Spleen (tissue), 11 donors: Measurements from ENCODE around the gene VIL1. TPM values are rescaled to one million over a fixed set of nuclear protein-coding genes. Genes with fewer than 3 reads are reported as not detected.
A peak's percentile ranks its signal among the peaks of the same experiment; 100 is the strongest.

Source experiments
- DNase-seq: peaks from one replicate; pipeline ENCODE4 v3.0.0-alpha.2; 2020
- H3K27ac ChIP-seq, 8 donors: fragments of 200-600 bp; sonication (generic) in 7 of 8; 1 replicate in 4 of 8; 2 replicates in 4 of 8; pipeline versions ENCODE4 v1.5.0 to v1.8.0; 2016 to 2021; ENCODE audit warnings: inconsistent platforms in 4 of 8, mild to moderate bottlenecking in 4 of 8, moderate library complexity in 1 of 8
- H3K27me3 ChIP-seq, 7 donors: fragments of 200-600 bp; sonication (generic) in 6 of 7; replicated peaks in 1 of 7; 1 replicate in 4 of 7; 2 replicates in 3 of 7; pipeline versions ENCODE4 v1.5.0 to v1.8.0; 2016 to 2021; ENCODE audit warnings: inconsistent platforms in 3 of 7, mild to moderate bottlenecking in 1 of 7
- H3K36me3 ChIP-seq, 6 donors: fragments of 200-600 bp; sonication (generic) in 5 of 6; 1 replicate in 4 of 6; 2 replicates in 2 of 6; pipeline versions ENCODE4 v1.5.0 to v1.8.0; 2016 to 2021; ENCODE audit warnings: inconsistent platforms in 2 of 6
- H3K4me1 ChIP-seq, 6 donors: fragments of 200-600 bp; sonication (generic) in 5 of 6; 1 replicate in 3 of 6; 2 replicates in 3 of 6; pipeline versions ENCODE4 v1.5.0 to v1.8.0; 2016 to 2021; ENCODE audit warnings: inconsistent platforms in 3 of 6
- H3K4me3 ChIP-seq, 8 donors: fragments of 200-600 bp; sonication (generic) in 7 of 8; 1 replicate in 4 of 8; 2 replicates in 4 of 8; pipeline versions ENCODE4 v1.5.0 to v1.8.0; 2016 to 2021; ENCODE audit warnings: inconsistent platforms in 4 of 8, mild to moderate bottlenecking in 4 of 8, moderate library complexity in 2 of 8
- H3K9me3 ChIP-seq, 8 donors: fragments of 200-600 bp; sonication (generic) in 7 of 8; 1 replicate in 4 of 8; 2 replicates in 4 of 8; pipeline versions ENCODE4 v1.5.0 to v1.8.0; 2016 to 2021; ENCODE audit warnings: inconsistent platforms in 4 of 8
- POLR2A ChIP-seq, 3 donors: fragments of 450-650 bp; IDR thresholded peaks; one replicate each; pipeline ENCODE4 v1.5.1; 2017; ENCODE audit warnings: antibody characterized with exemption in 3 of 3, mild to moderate bottlenecking in 1 of 3
- POLR2AphosphoS5 ChIP-seq, 3 donors: sonication (generic); formaldehyde crosslinking; IDR thresholded peaks; one replicate each; pipeline ENCODE4 v1.5.1; 2017; ENCODE audit warnings: antibody characterized with exemption in 3 of 3
- WGBS, 5 donors: extraction: QIAGEN DNeasy Blood & Tissue Kit in 3 of 5; methylation state at CpG; one replicate each; pipeline versions ENCODE4 v1.1.5 to v1.1.7; 2013 to 2018; 5-methylcytosine and 5-hydroxymethylcytosine counted together
- intact Hi-C: fragments of 100-400 bp; cut with DNase I; formaldehyde crosslinking; loops from one replicate; pipeline ENCODE4 v1.15.0; 2023; ENCODE audit warnings: low total_unique reads
- polyA plus RNA-seq, 3 donors: library from polyadenylated mRNA; stranded (reverse); fragments of 200-250 nt; gene quantifications; one replicate each; pipeline ENCODE4 v1.2.1, GENCODE V29; 2013
- total RNA-seq, 7 donors: library from RNA; depleted of rRNA in 3 of 7; stranded (reverse); fragments of >200 nt in 3 of 7; fragmentation: NEBNext Ultra II Directional in 4 of 7; extraction: Animal tissue kit (Norgen Biotek cat#: 25700) in 4 of 7; gene quantifications; one replicate each; pipeline versions ENCODE4 v1.1.0 to v1.2.1, GENCODE V29; 2016 to 2021
- TF ChIP-seq, protein P1 (sequence below), 11 experiments: fragments of 200-600 bp in 7 of 11; fragments of 450-650 bp in 4 of 11; sonication (generic) in 4 of 11; IDR thresholded peaks in 8 of 11; conservative IDR thresholded peaks in 3 of 11; 1 replicate in 7 of 11; 2 replicates in 4 of 11; pipeline versions ENCODE4 v1.4.0 to v1.8.0; 2016 to 2021; ENCODE audit warnings: antibody characterized with exemption in 11 of 11, inconsistent platforms in 4 of 11, mild to moderate bottlenecking in 1 of 11
- donor health status: healthy with polysubstance abuse.
- donor health status: DM: no; HTN: no; CAD: no; lungs with moderate emphysema.
- donor health status: DM: no; HTN: no; CAD: no.
- donor health status: Bipolar disorder and iron deficiency.
- donor health status: healthy.
- donor health status: DM: no; HTN: no; CAD: no.
- donor health status: DM: yes; HTN: yes; CAD: no.

Gene VIL1
- total and polyA plus RNA-seq, 10 donors: 0.04 to 0.72 (median 0.18) TPM; not detected in 4

DNA sequence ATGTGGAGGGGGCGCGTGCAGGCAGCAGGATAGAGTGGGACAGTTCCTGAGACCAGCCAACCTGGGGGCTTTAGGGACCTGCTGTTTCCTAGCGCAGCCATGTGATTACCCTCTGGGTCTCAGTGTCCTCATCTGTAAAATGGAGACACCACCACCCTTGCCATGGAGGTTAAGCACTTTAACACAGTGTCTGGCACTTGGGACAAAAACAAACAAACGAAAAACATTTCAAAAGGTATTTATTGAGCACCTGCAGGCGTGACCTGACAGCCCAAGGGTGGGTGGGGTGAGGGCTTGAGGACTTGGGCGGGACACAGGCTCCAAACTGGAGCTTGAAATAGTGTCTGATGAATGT lies 23.9 kb upstream of the VIL1 start:
- no peak for DNase-seq
- H3K4me3 ChIP-seq: peak overlapping the region in 2 of 8 donors; percentile 95 to 99
- intact Hi-C loops: loop anchor here (10.0 kb wide), 1 partner anchor 100 kb away; the partner anchor contains the start of gene TMBIM1
- no peaks in the 10 kb centered on the region for H3K27me3 ChIP-seq
- TF ChIP-seq, protein P1, sequence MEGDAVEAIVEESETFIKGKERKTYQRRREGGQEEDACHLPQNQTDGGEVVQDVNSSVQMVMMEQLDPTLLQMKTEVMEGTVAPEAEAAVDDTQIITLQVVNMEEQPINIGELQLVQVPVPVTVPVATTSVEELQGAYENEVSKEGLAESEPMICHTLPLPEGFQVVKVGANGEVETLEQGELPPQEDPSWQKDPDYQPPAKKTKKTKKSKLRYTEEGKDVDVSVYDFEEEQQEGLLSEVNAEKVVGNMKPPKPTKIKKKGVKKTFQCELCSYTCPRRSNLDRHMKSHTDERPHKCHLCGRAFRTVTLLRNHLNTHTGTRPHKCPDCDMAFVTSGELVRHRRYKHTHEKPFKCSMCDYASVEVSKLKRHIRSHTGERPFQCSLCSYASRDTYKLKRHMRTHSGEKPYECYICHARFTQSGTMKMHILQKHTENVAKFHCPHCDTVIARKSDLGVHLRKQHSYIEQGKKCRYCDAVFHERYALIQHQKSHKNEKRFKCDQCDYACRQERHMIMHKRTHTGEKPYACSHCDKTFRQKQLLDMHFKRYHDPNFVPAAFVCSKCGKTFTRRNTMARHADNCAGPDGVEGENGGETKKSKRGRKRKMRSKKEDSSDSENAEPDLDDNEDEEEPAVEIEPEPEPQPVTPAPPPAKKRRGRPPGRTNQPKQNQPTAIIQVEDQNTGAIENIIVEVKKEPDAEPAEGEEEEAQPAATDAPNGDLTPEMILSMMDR (IDR thresholded peaks at IDR 0.05 in 8 of 11, conservative IDR thresholded peaks at IDR 0.05 in 3 of 11): no peak
- TF ChIP-seq POLR2AphosphoS5 (IDR thresholded peaks at IDR 0.05) (no peak), POLR2A (IDR thresholded peaks at IDR 0.05) (no peak)
- H3K4me1 ChIP-seq: peaks cover 4 to 81% (median 54%) of the 10 kb centered on the region in 6 donors
- H3K27ac ChIP-seq: peak overlapping the region in 6 of 8 donors; percentile 98 to 100 (median 99)
- 77 to 91% (median 85%) methylated on average over 6 of the region's 6 CpGs for WGBS, 5 donors
- peaks cover 0 to 57% (median 0%) of the 10 kb centered on the region in 6 donors for H3K36me3 ChIP-seq
- H3K9me3 ChIP-seq: no peaks in the 10 kb centered on the region

GRCh38 chr2:218395456-218395825 lies 23.5 kb upstream of the VIL1 start:
- intact Hi-C loops: loop anchor here (10.0 kb wide), 1 partner anchor 101 kb away; the partner anchor contains the start of gene TMBIM1
- H3K4me3 ChIP-seq: peak overlapping the region in 7 of 8 donors; percentile 78 to 99 (median 97)
- no peak for TF ChIP-seq POLR2AphosphoS5 (IDR thresholded peaks at IDR 0.05)
- no peak for TF ChIP-seq POLR2A (IDR thresholded peaks at IDR 0.05)
- TF ChIP-seq, protein P1 (IDR thresholded peaks at IDR 0.05 in 8 of 11, conservative IDR thresholded peaks at IDR 0.05 in 3 of 11): no peak
- WGBS, 5 donors: 39 to 58% (median 44%) methylated on average over 16 of the region's 16 CpGs
- DNase-seq: peak; percentile 84
- peaks cover 4 to 81% (median 54%) of the 10 kb centered on the region in 6 donors for H3K4me1 ChIP-seq
- H3K27ac ChIP-seq: peak overlapping the region; percentile 90 to 100 (median 99)
- H3K36me3 ChIP-seq: peaks cover 0 to 53% (median 0%) of the 10 kb centered on the region in 6 donors
- no peaks in the 10 kb centered on the region for H3K27me3 ChIP-seq
- H3K9me3 ChIP-seq: no peaks in the 10 kb centered on the region

DNA sequence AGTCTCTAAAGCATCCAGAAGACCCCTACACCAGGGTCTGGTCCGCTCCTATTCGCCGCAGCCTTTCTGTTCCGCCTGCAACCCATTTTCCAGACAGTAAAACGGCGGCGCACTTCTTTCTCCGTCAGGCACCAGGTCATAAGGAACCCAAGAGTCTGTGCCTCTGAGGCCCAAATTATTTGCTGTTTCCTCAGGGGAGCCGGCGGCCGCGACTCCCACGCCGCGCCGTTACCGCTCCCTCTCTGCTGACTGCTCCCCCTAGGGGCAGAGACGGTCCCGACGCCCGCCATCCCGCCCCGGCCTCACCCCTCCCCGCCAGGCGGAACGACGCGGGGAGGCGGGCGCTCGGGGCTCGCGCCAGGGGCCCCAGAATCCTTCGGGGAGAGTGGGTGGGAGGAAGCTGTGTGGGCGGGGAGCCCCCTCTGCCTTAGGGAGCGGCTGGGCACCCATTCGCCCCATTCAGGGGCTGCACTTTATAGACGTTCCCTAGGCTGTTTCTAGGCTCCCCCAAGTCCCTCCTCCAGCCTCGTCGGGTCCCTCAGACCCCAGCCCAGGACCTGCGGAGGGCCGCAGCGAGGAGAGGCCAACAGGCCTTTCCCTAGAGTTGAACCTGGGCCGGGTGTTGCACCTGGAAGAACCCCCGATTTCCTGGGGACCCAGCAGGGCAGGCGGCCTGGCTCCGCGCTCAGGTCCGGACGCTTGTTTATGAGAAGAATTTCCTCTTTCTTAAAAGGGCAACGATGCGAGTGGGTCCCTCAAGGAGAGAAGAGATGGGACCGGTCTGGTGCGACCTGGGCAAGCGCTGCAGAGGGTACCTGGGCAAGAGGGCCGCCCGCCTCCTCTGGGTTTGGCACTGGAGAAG lies 22.9 kb upstream of the VIL1 start:
- peaks cover 0 to 47% (median 0%) of the 10 kb centered on the region in 6 donors for H3K36me3 ChIP-seq
- DNase-seq: peak; percentile 99
- intact Hi-C loops: loop anchor here (10.0 kb wide), 1 partner anchor 101 kb away; the partner anchor contains the start of gene TMBIM1
- TF ChIP-seq POLR2AphosphoS5 (IDR thresholded peaks at IDR 0.05) (peak; percentile 88 to 96 (median 93)), POLR2A (IDR thresholded peaks at IDR 0.05) (peak in 1 of 3 donors; percentile 35)
- TF ChIP-seq, protein P1 (IDR thresholded peaks at IDR 0.05 in 8 of 11, conservative IDR thresholded peaks at IDR 0.05 in 3 of 11): peak; percentile 97 to 100 (median 98)
- 1 to 3% (median 2%) methylated on average over 26 to 57 of the region's 57 CpGs for WGBS, 5 donors
- H3K27me3 ChIP-seq: no peaks in the 10 kb centered on the region
- no peaks in the 10 kb centered on the region for H3K9me3 ChIP-seq
- peak overlapping the region; percentile 40 to 99 (median 96) for H3K4me3 ChIP-seq
- H3K27ac ChIP-seq: peak overlapping the region; percentile 90 to 100 (median 99)
- H3K4me1 ChIP-seq: peaks cover 6 to 83% (median 58%) of the 10 kb centered on the region in 6 donors
